ENCODE measurements around the gene IMMP2L. TPM values are rescaled to one million over a fixed set of nuclear protein-coding genes. Genes with fewer than 3 reads are reported as not detected.

The IMMP2L gene
- polyA plus RNA-seq, 1 of the 3 experiments (the other 2 are of a cell fraction) = 10.7 TPM

- no peak overlapping the region for H3K27ac ChIP-seq (ENCODE audit: low read depth in 2 of 2, low read length in 1 of 2)
- H2AFZ ChIP-seq (ENCODE audit: low read depth) = no peak overlapping the region
- no peaks in the 10 kb centered on the region for H3K79me2 ChIP-seq (ENCODE audit: insufficient read depth)
- H3K4me1 ChIP-seq (ENCODE audit: control insufficient read depth in 1 of 2, insufficient read depth in 2 of 2, low read depth in 1 of 2, low read length in 1 of 2) = no peaks in the 10 kb centered on the region; a peak in 1 of 4 replicates
- no peaks in the 10 kb centered on the region for H4K20me1 ChIP-seq (ENCODE audit: insufficient read depth)
- 100% methylated on average over 1 of the region's 1 CpG for WGBS (ENCODE audit: low lambda C conversion rate)
- no peak for TF ChIP-seq EP300 (IDR thresholded peaks at IDR 0.05; ENCODE audit: borderline replicate concordance in 1 of 2, low read depth in 1 of 2, low read length in 1 of 2)
- no peak for TF ChIP-seq SIN3A (IDR thresholded peaks at IDR 0.05; ENCODE audit: borderline replicate concordance, low read depth, low read length)
- no peak for TF ChIP-seq SMC3 (IDR thresholded peaks at IDR 0.05; ENCODE audit: low read depth, low read length)
- TF ChIP-seq RAD21 (IDR thresholded peaks at IDR 0.05; ENCODE audit: low read length) = no peak
- TF ChIP-seq TEAD4 (IDR thresholded peaks at IDR 0.05; ENCODE audit: borderline replicate concordance, insufficient read depth) = no peak
- TF ChIP-seq NRF1 (IDR thresholded peaks at IDR 0.05; ENCODE audit: low read depth, low read length) = no peak
- TF ChIP-seq CTCF (IDR thresholded peaks at IDR 0.05) = no peak
- TF ChIP-seq ZBTB33 (IDR thresholded peaks at IDR 0.05; ENCODE audit: borderline replicate concordance, low read depth) = no peak
- CTCF ChIA-PET = no interaction called here
- H3K4me2 ChIP-seq = no peak overlapping the region
- H3K4me3 ChIP-seq (ENCODE audit: low read depth in 2 of 2, low read length in 1 of 2) = no peak overlapping the region
- no peak for DNase-seq
- no peaks in the 10 kb centered on the region for H3K9me3 ChIP-seq
- H3K9me2 ChIP-seq = no peaks in the 10 kb centered on the region
- H3K27me3 ChIP-seq (ENCODE audit: insufficient read depth) = no peaks in the 10 kb centered on the region
- no peaks in the 10 kb centered on the region for H3F3A ChIP-seq (replicated peaks; ENCODE audit: insufficient read depth)
- no peak overlapping the region for H3K9ac ChIP-seq
- POLR2A ChIA-PET = interaction anchor here (0.6 kb wide), 1 partner anchor 357 kb away, joined by 3 read pairs; the partner anchor contains the start of gene IMMP2L
- no peaks in the 10 kb centered on the region for H3K36me3 ChIP-seq (replicated peaks in 1 of 2; ENCODE audit: control insufficient read depth in 1 of 2, insufficient read depth in 2 of 2, low read length in 1 of 2)
Measured at GRCh38 chr7:111205251-111205650, 357.0 kb downstream of the IMMP2L start.

- Histone ChIP-seq H3K27me3 (ENCODE audit: insufficient read depth) (no peaks in the 10 kb centered on the region), H3K27ac (ENCODE audit: low read depth in 2 of 2, low read length in 1 of 2) (no peak overlapping the region)
Measured at GRCh38 chr7:111202321-111202720, 360.0 kb downstream of the IMMP2L start.

More at GRCh38 chr7:111202321-111202720, 360.0 kb downstream of the IMMP2L start:
- no peak for DNase-seq
- Histone ChIP-seq H3K79me2 (ENCODE audit: insufficient read depth) (no peaks in the 10 kb centered on the region), H3F3A (replicated peaks; ENCODE audit: insufficient read depth) (peaks cover 25% of the 10 kb centered on the region), H3K36me3 (replicated peaks in 1 of 2; ENCODE audit: control insufficient read depth in 1 of 2, insufficient read depth in 2 of 2, low read length in 1 of 2) (no peaks in the 10 kb centered on the region), H3K9ac (no peak overlapping the region), H3K4me2 (no peak overlapping the region), H3K9me2 (no peaks in the 10 kb centered on the region), H3K4me1 (ENCODE audit: control insufficient read depth in 1 of 2, insufficient read depth in 2 of 2, low read depth in 1 of 2, low read length in 1 of 2) (peaks cover 10 to 15% of the 10 kb centered on the region in 2 experiments; a peak in 3 of 4 replicates), H3K9me3 (no peaks in the 10 kb centered on the region), H3K4me3 (ENCODE audit: low read depth in 2 of 2, low read length in 1 of 2) (no peak overlapping the region), H4K20me1 (ENCODE audit: insufficient read depth) (no peaks in the 10 kb centered on the region), H2AFZ (ENCODE audit: low read depth) (no peak overlapping the region)
- ChIA-PET CTCF (no interaction called here), POLR2A (no interaction called here)
- 90% methylated on average over 4 of the region's 4 CpGs for WGBS (ENCODE audit: low lambda C conversion rate)
- TF ChIP-seq USF1 (IDR thresholded peaks at IDR 0.05; ENCODE audit: borderline replicate concordance, low read depth) = no peak
- no peak for TF ChIP-seq REST (IDR thresholded peaks at IDR 0.05; ENCODE audit: low read depth, low read length)
- TF ChIP-seq MAX (IDR thresholded peaks at IDR 0.05; ENCODE audit: low read depth) = no peak
- no peak for TF ChIP-seq RCOR1 (IDR thresholded peaks at IDR 0.05; ENCODE audit: low read length)
- TF ChIP-seq RFX5 (IDR thresholded peaks at IDR 0.05; ENCODE audit: low read length) = no peak
- no peak for TF ChIP-seq POLR2AphosphoS5 (IDR thresholded peaks at IDR 0.05; ENCODE audit: low read depth, low read length)

Data from SK-N-SH (cell line).